ENCODE measurements around the gene TMEM176A. TPM values are rescaled to one million over a fixed set of nuclear protein-coding genes. Genes with fewer than 3 reads are reported as not detected.

Gene TMEM176A
- total RNA-seq, 1 experiment from 2014 or later = 0.79 TPM

- DNase-seq (ENCODE audit: low spot score) = no peak
These were observed 48.1 kb downstream of the TMEM176A start for GRCh38 chr7:150848561-150849115.

GRCh38 chr7:150849204-150849775 is 48.7 kb downstream of the TMEM176A start:
- no peak for DNase-seq (ENCODE audit: low spot score)

- DNase-seq (ENCODE audit: low spot score) = no peak
These were observed 49.7 kb downstream of the TMEM176A start for GRCh38 chr7:150850273-150850672.

- DNase-seq (ENCODE audit: low spot score) = no peak
These were observed 51.2 kb downstream of the TMEM176A start for GRCh38 chr7:150851492-150852370.

GRCh38 chr7:150852371-150852905 is 51.9 kb downstream of the TMEM176A start, which contains the start of gene AOC1:
Gene AOC1, plus strand, starts transcription at chr7:150852517. Its CDS starts 3,954 bp downstream, at chr7:150856471.
- DNase-seq (ENCODE audit: low spot score) = peak; percentile 67

- no peak for DNase-seq (ENCODE audit: low spot score)
These were observed 53.8 kb downstream of the TMEM176A start for GRCh38 chr7:150854066-150855000.

Other genes starting within 250 kb of the TMEM176A start
- gene GIMAP4, start 233.4 kb upstream of the TMEM176A start, total RNA-seq (2014; rRNA removed; shearing (Covaris generic)) = not detected in 2 replicates
- gene GIMAP6, start 168.4 kb upstream of the TMEM176A start, total RNA-seq (2014; rRNA removed; shearing (Covaris generic)) = not detected in 2 replicates
- gene GIMAP2, start 115.1 kb upstream of the TMEM176A start, total RNA-seq (2014; rRNA removed; shearing (Covaris generic)) = not detected in 2 replicates
- not detected in 2 replicates for gene GIMAP1, start 84.2 kb upstream of the TMEM176A start, total RNA-seq (2014; rRNA removed; shearing (Covaris generic))
- gene GIMAP5, start 63.4 kb upstream of the TMEM176A start, total RNA-seq (2014; rRNA removed; shearing (Covaris generic)) = not detected in 2 replicates
- 1.0 and 2.0 TPM in 2 replicates for gene TMEM176B, start 405 bp upstream of the TMEM176A start, total RNA-seq (2014; rRNA removed; shearing (Covaris generic))
- gene AOC1, start 51.7 kb downstream of the TMEM176A start, total RNA-seq (2014; rRNA removed; shearing (Covaris generic)) = 25.2 and 25.8 TPM in 2 replicates
- 2.2 and 2.8 TPM in 2 replicates for gene KCNH2, start 177.6 kb downstream of the TMEM176A start, total RNA-seq (2014; rRNA removed; shearing (Covaris generic))
- gene NOS3, start 190.2 kb downstream of the TMEM176A start, total RNA-seq (2014; rRNA removed; shearing (Covaris generic)) = 6.7 and 13.0 TPM in 2 replicates
- gene ATG9B, start 223.7 kb downstream of the TMEM176A start, total RNA-seq (2014; rRNA removed; shearing (Covaris generic)) = 0.47 and 1.0 TPM in 2 replicates
- 81.6 and 97.8 TPM in 2 replicates for gene ABCB8, start 227.7 kb downstream of the TMEM176A start, total RNA-seq (2014; rRNA removed; shearing (Covaris generic))
- gene ASIC3, start 247.8 kb downstream of the TMEM176A start, total RNA-seq (2014; rRNA removed; shearing (Covaris generic)) = 1.5 and 2.2 TPM in 2 replicates

Measured in HT-29 (cell line).